SHP77 treated with DMSO at 0.1 percent for 48 hours (cell line): ENCODE measurements around the gene PDE6A.

Experiments
- DNase-seq: peaks from one replicate; lab custom pipeline; 2025; lab: John Stamatoyannopoulos, UW

Gene PDE6A

GRCh38 chr5:149944666-149945065, at the start of gene PDE6A:
Gene PDE6A (minus strand): TSS chr5:149944793. CDS start chr5:149944673, 120 bp downstream.
- no peak for DNase-seq

- no peak for DNase-seq
Measured at GRCh38 chr5:149993471-149993870, 48.9 kb upstream of the PDE6A start.

GRCh38 chr5:149990518-149991376, 46.2 kb upstream of the PDE6A start:
- peak; percentile 28 for DNase-seq

GRCh38 chr5:149988126-149988525, 43.5 kb upstream of the PDE6A start:
- DNase-seq = no peak

- no peak for DNase-seq
Measured at GRCh38 chr5:149982505-149982904, 37.9 kb upstream of the PDE6A start.

- DNase-seq = no peak
Measured at GRCh38 chr5:149981206-149981605, 36.6 kb upstream of the PDE6A start.

- DNase-seq = no peak
Measured at GRCh38 chr5:149979896-149980295, 35.3 kb upstream of the PDE6A start.

GRCh38 chr5:149975409-149975808, 30.8 kb upstream of the PDE6A start:
- DNase-seq = no peak

GRCh38 chr5:149969181-149969930, 24.8 kb upstream of the PDE6A start:
- DNase-seq = no peak

- no peak for DNase-seq
Measured at GRCh38 chr5:149966946-149967345, 22.4 kb upstream of the PDE6A start.

GRCh38 chr5:149963729-149964128, 19.1 kb upstream of the PDE6A start:
- no peak for DNase-seq

GRCh38 chr5:149962601-149963300, 18.2 kb upstream of the PDE6A start:
- DNase-seq = no peak

- DNase-seq = peak; percentile 69
Measured at GRCh38 chr5:149961957-149962409, 17.4 kb upstream of the PDE6A start.

- DNase-seq = no peak
Measured at GRCh38 chr5:149961186-149961685, 16.6 kb upstream of the PDE6A start.

GRCh38 chr5:149960272-149961185, 15.9 kb upstream of the PDE6A start, which contains the start of gene SLC26A2:
Gene SLC26A2 (plus strand): TSS chr5:149960758. CDS start chr5:149977653, 16,895 bp downstream.
- peak; percentile 97 for DNase-seq

GRCh38 chr5:149959406-149960236, 15.0 kb upstream of the PDE6A start:
- no peak for DNase-seq

GRCh38 chr5:149957855-149958254, 13.3 kb upstream of the PDE6A start:
- DNase-seq = no peak

GRCh38 chr5:149956685-149957084, 12.1 kb upstream of the PDE6A start:
- no peak for DNase-seq

GRCh38 chr5:149954798-149955197, 10.2 kb upstream of the PDE6A start:
- no peak for DNase-seq
